GM12864 (cell line): ENCODE results near the gene SRRM2.
A peak's percentile ranks its signal among the peaks of the same experiment; 100 is the strongest.

Experiments
- DNase-seq: peaks from one replicate; pipeline ENCODE4 v3.0.0-alpha.2; 2011; ENCODE audit warnings: low read depth
- H3K4me3 ChIP-seq: 2 replicates; pipeline ENCODE4 v1.5.1; 2011; ENCODE audit warnings: mild to moderate bottlenecking, low read depth, low read length, control low read depth
- TF ChIP-seq, protein P1 (sequence below): IDR thresholded peaks from 2 replicates; pipeline ENCODE4 v1.5.1; 2011; ENCODE audit warnings: low read depth, mild to moderate bottlenecking, moderate library complexity, low read length, control low read depth, inconsistent platforms; ENCODE audit errors: missing control alignments

Gene SRRM2

DNA sequence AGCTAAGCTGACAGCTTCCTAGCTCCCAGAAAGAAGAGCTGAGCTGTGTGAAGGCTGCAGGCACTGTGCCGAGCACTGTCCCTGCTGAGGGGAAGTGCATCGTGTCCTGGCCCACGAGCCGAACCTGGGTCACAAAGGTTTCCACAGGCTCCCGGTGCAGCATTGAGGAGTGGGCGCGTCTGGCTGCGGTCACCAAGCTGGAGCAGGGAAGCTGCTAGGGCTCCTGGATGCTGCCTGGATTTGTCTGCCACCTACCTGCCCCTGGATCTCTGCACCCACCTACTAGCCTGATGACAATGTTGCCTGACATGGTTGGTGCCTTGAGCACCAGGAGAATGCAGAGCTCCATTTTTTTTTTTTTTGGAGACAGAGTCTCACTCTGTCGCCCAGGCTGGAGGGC, 6.5 kb upstream of the SRRM2 start:
- DNase-seq, result no peak
- H3K4me3 ChIP-seq, result no peak overlapping the region
- TF ChIP-seq, protein P1, sequence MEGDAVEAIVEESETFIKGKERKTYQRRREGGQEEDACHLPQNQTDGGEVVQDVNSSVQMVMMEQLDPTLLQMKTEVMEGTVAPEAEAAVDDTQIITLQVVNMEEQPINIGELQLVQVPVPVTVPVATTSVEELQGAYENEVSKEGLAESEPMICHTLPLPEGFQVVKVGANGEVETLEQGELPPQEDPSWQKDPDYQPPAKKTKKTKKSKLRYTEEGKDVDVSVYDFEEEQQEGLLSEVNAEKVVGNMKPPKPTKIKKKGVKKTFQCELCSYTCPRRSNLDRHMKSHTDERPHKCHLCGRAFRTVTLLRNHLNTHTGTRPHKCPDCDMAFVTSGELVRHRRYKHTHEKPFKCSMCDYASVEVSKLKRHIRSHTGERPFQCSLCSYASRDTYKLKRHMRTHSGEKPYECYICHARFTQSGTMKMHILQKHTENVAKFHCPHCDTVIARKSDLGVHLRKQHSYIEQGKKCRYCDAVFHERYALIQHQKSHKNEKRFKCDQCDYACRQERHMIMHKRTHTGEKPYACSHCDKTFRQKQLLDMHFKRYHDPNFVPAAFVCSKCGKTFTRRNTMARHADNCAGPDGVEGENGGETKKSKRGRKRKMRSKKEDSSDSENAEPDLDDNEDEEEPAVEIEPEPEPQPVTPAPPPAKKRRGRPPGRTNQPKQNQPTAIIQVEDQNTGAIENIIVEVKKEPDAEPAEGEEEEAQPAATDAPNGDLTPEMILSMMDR, result no peak

DNA sequence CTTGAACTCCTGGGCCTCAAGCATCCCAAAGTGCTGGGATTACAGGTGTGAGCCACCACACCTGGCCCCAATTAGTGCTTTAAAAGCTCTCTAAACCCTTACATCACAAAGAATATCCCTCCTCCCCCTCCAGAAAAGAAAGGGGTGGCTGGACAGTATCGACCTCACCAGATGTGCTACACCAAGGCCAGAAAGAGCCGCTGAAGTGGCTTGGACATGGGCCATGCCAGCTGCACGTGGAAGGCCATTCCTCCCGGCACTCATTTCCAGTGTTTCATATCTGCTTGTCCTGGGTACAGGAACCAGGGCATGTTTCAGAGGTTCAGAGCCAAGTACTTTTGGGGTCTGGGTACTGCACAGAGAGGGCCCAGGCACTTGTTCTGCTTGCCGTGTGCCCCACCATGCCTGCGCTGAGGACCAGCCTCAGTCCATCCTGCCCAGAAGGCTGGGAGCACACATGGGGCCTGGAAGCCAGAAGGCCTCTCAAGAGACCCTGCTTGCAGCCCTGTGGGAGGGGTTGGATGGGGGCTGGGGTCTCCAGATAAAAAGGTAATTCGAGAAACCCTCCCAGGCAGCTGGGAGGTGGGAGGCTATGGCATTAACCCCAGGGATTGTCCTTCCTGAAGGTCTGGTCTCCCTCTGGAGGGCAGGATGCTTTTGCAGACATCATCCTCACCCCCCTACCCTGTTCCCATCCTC, 3.5 kb upstream of the SRRM2 start:
- TF ChIP-seq, protein P1, result no peak
- no peak overlapping the region for H3K4me3 ChIP-seq
- DNase-seq, result no peak

DNA sequence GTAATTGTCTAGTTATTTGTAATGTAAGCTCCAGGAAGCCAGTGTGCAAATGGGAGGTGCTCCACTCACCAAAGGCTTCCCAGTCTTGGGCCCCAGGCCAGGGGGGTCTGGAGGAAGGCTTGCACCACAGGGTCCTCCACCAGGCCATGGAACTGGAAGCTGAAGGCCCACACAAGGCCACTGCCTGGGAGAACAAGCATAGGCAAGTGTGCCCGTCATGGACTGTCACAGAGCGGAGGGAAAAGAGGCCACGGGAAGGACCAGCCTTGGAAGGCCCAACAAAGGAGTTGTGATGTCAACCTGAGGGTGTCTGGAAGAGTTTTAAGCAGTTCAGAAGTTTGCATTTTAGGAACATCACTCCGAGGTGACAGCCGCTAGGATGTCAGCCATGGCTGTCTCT, 3.0 kb upstream of the SRRM2 start:
- TF ChIP-seq, protein P1, result no peak
- H3K4me3 ChIP-seq, result no peak overlapping the region
- no peak for DNase-seq

DNA sequence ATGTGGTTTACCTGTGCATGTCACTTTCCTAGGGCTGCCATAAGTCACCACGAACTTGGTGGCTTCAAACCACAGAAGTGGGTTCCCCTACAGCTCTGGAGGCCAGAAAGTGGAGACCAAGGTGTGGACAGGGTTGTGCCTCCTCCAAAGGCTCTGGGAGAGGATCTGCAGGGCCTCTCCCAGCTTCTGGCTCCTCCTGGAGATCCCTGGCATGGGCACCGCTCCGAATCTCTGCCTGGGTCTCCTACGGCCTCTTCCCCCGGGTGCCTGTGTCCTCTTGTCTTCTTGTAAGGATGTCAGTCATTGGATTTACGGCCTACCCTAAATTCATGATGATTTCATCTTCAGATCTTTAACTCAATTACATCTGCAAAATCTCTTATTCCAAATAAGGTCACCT, 2.5 kb upstream of the SRRM2 start:
- TF ChIP-seq, protein P1, result no peak

DNA sequence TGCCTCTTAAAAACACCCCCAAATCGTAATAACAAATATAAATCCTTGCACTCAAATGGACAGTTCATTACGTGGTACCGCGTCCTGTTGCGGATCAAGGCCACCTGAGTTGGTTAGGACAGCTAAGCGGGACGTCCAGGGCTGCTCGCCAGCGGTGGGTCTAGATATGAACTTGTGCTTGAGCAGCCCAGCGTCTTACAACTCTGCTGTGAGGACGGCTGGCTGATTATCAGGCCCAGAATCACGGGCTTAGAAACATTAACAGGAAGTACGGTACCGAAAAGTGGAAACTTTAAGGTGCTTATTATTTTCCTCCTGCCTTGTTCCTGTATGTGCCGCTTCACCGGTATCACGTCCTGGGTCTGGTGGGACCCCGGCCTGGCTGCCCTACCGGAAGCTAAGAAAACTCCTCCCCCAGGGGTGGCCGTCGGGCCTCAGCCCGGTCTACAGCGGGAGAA, 832 bp upstream of the SRRM2 start:
- peak; percentile 56 for DNase-seq
- peak overlapping the region; percentile 72 for H3K4me3 ChIP-seq
- TF ChIP-seq, protein P1, result no peak

More for the DNA sequence above, 2.5 kb upstream of the SRRM2 start:
- no peak overlapping the region for H3K4me3 ChIP-seq
- no peak for DNase-seq

DNA sequence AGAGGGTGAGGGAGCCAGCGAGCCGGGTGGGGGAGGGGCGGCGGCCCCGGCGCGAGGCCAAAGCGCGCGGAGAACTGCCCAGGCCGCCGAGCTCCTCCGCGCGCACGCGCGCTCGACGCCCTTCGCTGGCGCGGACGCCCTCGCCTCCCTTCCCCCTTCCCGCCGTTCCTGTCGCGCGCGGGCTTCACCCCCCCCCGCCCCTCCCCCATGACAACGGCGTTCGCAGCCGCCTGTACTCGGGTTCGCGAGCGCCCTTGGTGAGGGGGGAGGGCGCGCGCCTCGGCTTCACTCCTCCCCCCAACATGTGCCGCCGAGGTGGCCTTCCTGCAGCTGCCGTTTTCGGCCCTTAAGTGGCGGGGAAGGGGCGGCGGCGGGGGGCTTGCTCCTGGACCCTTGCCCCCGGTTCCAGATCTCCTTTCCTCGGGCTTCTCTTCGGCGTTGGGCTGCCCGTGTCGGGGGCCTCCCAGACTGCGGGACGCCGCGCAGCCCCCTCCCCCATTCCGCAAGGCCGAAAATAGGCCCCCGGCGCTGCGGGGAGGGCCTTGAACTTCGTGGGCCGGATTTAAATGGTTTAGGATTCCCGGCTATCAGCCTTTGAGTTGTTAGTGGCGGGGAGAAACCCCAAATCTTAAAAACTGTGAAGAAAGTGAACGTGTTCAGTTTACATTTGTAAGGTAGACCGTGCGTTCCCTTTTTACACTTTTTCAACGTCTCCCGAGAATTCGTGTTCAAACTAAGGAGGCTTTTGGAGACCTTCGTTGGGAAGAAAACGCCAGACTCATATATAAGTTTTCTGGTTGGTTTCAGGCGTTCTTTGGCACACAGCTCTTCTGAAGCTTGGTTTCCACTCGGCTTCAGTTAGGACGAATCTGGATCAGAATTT, 653 bp downstream of the SRRM2 start:
- peak overlapping the region; percentile 72 for H3K4me3 ChIP-seq
- TF ChIP-seq, protein P1, result no peak

More for the DNA sequence above, 653 bp downstream of the SRRM2 start:
- DNase-seq, result peak; percentile 25
